A549 treated with CpdA at 1 μM for 4 hours (cell line): ENCODE measurements around the gene SLC31A1. TPM values are rescaled to one million over a fixed set of nuclear protein-coding genes. Genes with fewer than 3 reads are reported as not detected.

ENCODE experiments used
- total RNA-seq: library from RNA; stranded (reverse); fragments of 200-300 nt; extraction: Qiagen RNA extraction; gene quantifications from 5 replicates; pipeline ENCODE4 v1.2.3, GENCODE V29; 2022; ENCODE audit warnings: low read depth

SLC31A1 gene
- total RNA-seq: 20.5 to 25.5 TPM (median 21.3 TPM) in 5 replicates

DNA sequence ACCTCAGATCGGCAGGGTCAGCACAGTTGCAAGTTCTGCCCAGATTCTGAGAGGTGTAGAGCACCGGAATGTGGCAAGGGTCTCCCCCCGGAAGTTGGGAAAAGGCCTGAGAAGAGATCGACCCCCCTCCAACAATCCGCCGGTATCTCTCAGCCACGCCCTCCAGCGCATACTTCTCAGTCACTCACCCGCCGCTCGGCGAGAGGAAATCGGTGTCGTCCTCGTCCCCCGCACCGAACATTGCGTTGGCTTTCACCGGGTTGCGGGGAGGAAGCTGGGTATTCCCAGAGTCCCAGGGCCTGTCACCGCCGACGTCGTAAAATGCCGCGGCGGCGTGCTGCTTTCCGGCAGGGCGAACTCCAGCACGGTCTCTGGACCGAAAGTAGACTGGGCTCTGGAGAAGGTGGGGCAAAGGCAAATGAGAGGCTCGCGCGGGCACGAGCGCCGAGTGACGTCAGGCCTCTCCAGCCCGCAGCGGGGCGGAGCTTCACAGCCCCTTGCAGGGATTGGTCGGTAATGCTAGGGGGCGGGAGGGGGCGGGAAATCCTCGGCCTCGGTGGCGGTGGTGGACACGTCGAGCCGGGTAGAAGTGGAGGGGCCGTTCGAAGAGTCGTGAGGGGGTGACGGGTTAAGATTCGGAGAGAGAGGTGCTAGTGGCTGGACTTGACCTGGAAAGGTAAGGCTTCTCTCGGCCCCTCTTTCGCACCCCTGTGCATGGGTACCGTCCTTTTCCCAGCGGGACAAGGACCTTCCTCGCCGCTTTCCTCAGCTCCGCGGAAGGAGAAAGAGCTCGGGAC lies at the start of gene SLC31A1, which contains the start of gene FKBP15:
TSS of gene SLC31A1 (plus strand) at position 542 of the 797 bp plus-strand sequence. CDS start 34,605 bp downstream, outside the sequence.
TSS of gene FKBP15 (minus strand) at position 275 of the 797 bp plus-strand sequence. CDS start at position 241, 34 bp downstream.

DNA sequence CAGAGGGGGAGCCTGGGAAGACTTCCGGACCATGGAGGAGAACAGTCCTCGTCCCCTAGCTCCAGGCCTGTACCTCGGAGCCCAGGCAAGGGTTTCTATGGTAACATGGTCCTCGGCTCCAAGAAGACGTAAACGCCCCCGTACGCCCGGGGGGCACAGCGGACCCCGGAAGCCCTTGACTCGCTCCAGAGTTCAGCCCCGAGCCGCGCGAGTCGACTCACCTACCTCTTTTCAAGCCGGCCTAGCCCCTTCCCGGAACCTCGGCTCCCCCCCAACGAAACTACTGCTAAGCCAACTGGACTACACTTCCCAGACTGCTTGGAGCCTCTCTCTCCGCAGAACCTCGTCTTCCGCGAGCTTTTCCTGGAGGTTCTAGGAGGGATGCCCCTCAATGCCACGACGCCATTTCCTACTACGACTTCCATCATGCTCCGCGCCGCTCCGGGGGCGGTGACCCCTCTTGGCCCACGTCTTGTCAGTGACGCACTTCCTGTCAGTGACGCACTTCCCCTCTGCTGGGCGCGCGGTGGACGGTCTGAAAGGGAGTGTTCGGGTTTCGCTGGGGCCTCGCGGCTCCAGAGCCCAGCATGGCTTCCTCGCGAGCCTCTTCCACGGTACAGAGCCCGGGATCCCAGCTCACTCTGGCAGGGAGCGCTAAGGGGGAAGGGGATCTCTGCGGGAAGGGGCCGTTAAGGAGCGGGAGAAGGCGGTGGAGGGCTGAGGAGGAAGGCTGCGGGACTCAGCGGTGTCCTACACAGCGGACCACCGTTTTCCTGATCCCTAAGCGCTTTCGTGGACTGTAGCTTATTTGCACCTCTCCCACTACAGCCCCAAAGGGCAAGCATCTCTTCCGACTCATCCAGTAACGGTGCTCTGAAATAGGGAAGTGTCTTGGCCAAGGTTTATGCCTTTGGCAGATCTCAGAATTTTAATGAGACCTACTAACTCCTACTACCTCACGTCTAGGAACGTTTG lies 54.1 kb downstream of the SLC31A1 start, which contains the start of the genes CDC26 and PRPF4:
TSS of gene CDC26 (minus strand) at position 416 of the 975 bp plus-strand sequence. CDS start 3,065 bp downstream, outside the sequence.
TSS of gene PRPF4 (plus strand) at position 502 of the 975 bp plus-strand sequence. CDS start at position 588, 86 bp downstream.

DNA sequence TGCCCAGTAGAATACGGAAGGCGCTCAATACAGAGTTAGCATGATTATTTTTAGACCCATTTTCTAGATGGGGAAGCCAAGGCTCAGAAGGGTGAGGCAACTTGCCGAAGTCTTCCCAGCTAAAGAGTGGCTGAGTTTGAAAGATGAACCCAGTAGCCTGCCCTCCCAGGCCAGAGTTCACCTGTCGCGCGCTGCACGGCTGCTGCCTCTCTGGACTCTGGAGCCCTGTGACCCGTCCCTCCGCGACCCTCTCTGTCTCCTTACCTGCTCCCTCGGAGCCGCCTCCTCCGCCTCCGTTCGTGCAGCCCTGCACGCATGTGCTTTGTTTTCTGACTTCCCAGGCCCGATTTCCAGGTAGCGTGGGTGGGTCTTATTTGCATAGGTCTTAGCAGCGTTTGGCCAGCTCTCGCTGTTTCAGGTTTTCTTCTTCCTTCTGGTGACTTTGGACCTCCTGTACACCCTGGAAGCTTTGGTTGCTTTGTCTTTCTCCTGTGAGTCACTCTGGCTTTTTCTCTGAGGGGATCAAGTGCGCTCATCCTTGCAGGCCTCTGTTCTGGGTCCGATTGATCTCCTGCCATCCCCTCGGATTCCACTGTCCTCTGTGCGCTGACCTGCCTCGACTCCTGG lies 81.6 kb downstream of the SLC31A1 start, which contains the start of gene RNF183:
TSS of gene RNF183 (minus strand) at position 585 of the 627 bp plus-strand sequence. CDS start 5,192 bp downstream, outside the sequence.

Other genes with a start within 250 kb of the SLC31A1 start
- gene ZNF883, start 209.4 kb upstream of the SLC31A1 start, total RNA-seq: 0.74 to 1.3 TPM (median 0.85 TPM) in 5 replicates
- gene ZFP37, start 164.8 kb upstream of the SLC31A1 start, total RNA-seq: 1.4 to 2.9 TPM (median 1.7 TPM) in 5 replicates
- gene SLC31A2, start 70.5 kb upstream of the SLC31A1 start, total RNA-seq: 6.2 to 8.1 TPM (median 7.8 TPM) in 5 replicates
- gene FKBP15, start 267 bp upstream of the SLC31A1 start, total RNA-seq: 16.9 to 19.9 TPM (median 17.9 TPM) in 5 replicates
- 50.4 to 66.9 TPM (median 53.5 TPM) in 5 replicates for gene CDC26, start 54.0 kb downstream of the SLC31A1 start, total RNA-seq
- gene PRPF4, start 54.1 kb downstream of the SLC31A1 start, total RNA-seq: 59.0 to 62.8 TPM (median 60.4 TPM) in 5 replicates
- not detected in 5 replicates for gene RNF183, start 81.8 kb downstream of the SLC31A1 start, total RNA-seq
- 0.64 to 1.4 TPM (median 1.2 TPM) in 5 replicates for gene WDR31, start 118.7 kb downstream of the SLC31A1 start, total RNA-seq
- 0.06 to 0.12 TPM (median 0.07 TPM) in 3 of 5 replicates, not detected in the others for gene BSPRY, start 128.0 kb downstream of the SLC31A1 start, total RNA-seq
- gene HDHD3, start 155.4 kb downstream of the SLC31A1 start, total RNA-seq: 19.4 to 29.8 TPM (median 24.5 TPM) in 5 replicates
- 13.7 to 17.1 TPM (median 16.4 TPM) in 5 replicates for gene ALAD, start 179.7 kb downstream of the SLC31A1 start, total RNA-seq
- 103 to 128 TPM (median 120 TPM) in 5 replicates for gene POLE3, start 189.1 kb downstream of the SLC31A1 start, total RNA-seq
- gene C9orf43, start 189.2 kb downstream of the SLC31A1 start, total RNA-seq: 0.45 to 0.86 TPM (median 0.60 TPM) in 5 replicates
- 23.7 to 30.1 TPM (median 26.3 TPM) in 5 replicates for gene RGS3, start 242.2 kb downstream of the SLC31A1 start, total RNA-seq